Effector memory CD8-positive, alpha-beta T cell (primary cell): ENCODE measurements around the gene RGS16.
A peak's percentile ranks its signal among the peaks of the same experiment; 100 is the strongest.
"Not testable (repeated sequence)": the region's sequence is repeated elsewhere in the genome, so short reads cannot be mapped to it uniquely, and the experiment has no call there.

Source experiments
- ATAC-seq: fragments of 150-1000 bp; cut with Tn5 transposase; replicated peaks from 2 replicates; pipeline ENCODE4 v1.10.0; 2021; ENCODE audit warnings: mild to moderate bottlenecking, moderate library complexity
- DNase-seq, 3 experiments: peaks; one replicate each; pipeline ENCODE4 v3.0.0; 2021
- H3K27ac Mint-ChIP-seq, 2 donors: one replicate each; pipeline ENCODE4 v1.8.0; 2022; ENCODE audit warnings: mild to moderate bottlenecking in 2 of 2, mixed read lengths in 2 of 2, moderate library complexity in 2 of 2
- H3K27me3 Mint-ChIP-seq, 2 donors: one replicate each; pipeline ENCODE4 v1.8.0; 2022; ENCODE audit warnings: mixed read lengths in 2 of 2
- H3K36me3 Mint-ChIP-seq: one replicate; pipeline ENCODE4 v1.8.0; 2022; ENCODE audit warnings: mild to moderate bottlenecking, moderate library complexity, mixed read lengths; ENCODE audit not compliant: insufficient read depth
- H3K4me1 Mint-ChIP-seq, 2 donors: one replicate each; pipeline ENCODE4 v1.8.0; 2022; ENCODE audit warnings: low read depth in 2 of 2, mixed read lengths in 2 of 2
- H3K4me3 Mint-ChIP-seq, 2 donors: one replicate each; pipeline ENCODE4 v1.8.0; 2022; ENCODE audit warnings: mild to moderate bottlenecking in 2 of 2, mixed read lengths in 2 of 2, moderate library complexity in 2 of 2
- H3K9me3 Mint-ChIP-seq, 2 donors: one replicate each; pipeline ENCODE4 v1.8.0; 2022; ENCODE audit warnings: mixed read lengths in 2 of 2

The RGS16 gene

DNA sequence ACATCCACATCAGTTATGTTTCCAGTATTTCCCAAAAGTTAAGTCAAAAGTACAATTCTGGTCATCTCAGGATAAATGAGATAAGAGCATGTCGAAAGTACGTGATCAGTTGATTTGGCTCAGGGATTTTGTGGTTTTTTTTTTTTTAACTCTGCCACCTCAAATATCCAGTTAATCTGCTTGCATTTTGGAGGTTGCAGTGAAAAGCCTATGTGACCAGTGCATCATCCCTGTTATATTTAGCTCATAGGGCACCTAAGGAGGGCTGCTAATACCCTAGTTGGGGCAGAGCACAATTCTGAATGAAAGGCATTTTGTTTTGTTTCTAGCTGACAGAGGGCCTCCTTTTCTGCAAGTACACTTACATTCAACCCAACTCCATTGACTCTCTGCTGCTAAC, 31.7 kb upstream of the RGS16 start:
- H3K4me3 Mint-ChIP-seq: no peak overlapping the region
- DNase-seq: no peak
- ATAC-seq: no peak
- H3K36me3 Mint-ChIP-seq: peaks cover under 1% of the 10 kb centered on the region
- peaks cover 0 to 4% of the 10 kb centered on the region in 2 donors for H3K4me1 Mint-ChIP-seq
- peaks cover 26 to 70% of the 10 kb centered on the region in 2 donors for H3K27me3 Mint-ChIP-seq
- no peaks in the 10 kb centered on the region for H3K9me3 Mint-ChIP-seq
- H3K27ac Mint-ChIP-seq: no peak overlapping the region

DNA sequence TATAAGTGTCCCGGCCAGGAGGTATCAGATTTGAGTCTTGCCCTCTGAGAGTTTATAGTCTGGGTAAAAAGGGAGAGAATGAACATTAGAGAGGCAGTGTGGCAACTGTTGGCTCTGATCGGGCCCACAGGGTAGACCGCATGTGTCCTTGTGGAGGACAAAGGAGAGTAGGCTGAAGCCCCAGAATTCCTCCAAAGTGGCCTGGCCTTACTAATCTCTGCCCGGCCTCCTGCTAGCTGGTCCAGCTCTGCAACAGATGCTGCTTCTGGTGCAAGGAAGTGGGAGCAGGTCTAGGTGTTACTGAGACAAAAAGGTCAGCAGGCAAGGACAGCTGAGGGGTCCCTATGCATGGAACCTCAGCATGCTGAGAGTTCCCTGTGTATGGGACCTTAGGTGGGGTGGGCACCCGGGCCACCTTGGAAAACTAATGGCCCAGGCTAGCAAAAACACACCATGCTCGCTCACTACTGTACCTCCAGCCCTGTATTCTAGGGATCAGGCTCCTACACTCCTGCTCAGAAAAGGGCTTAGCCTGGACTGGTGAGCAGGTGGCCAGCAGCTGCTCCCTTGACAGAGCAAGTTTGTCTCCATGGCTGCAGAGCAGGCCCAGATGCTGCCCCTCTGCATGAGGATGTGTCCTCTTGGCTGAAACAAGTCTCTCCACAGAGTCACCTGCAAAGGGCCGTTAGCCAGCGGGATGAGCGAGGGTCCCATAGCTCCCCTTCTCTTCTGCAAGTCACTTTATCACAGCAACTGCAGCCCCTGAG, 30.3 kb upstream of the RGS16 start:
- ATAC-seq: no peak
- Mint-ChIP-seq H3K27ac (no peak overlapping the region), H3K36me3 (peaks cover 7% of the 10 kb centered on the region), H3K4me3 (no peak overlapping the region), H3K4me1 (peaks cover 10 to 14% of the 10 kb centered on the region in 2 donors), H3K9me3 (no peaks in the 10 kb centered on the region), H3K27me3 (peaks cover 26 to 74% of the 10 kb centered on the region in 2 donors)
- no peak for DNase-seq

- Mint-ChIP-seq H3K27ac (no peak overlapping the region), H3K9me3 (no peaks in the 10 kb centered on the region)
- ATAC-seq: no peak
These were observed 29.6 kb upstream of the RGS16 start for GRCh38 chr1:182633657-182634281.

GRCh38 chr1:182633031-182633430, 28.8 kb upstream of the RGS16 start:
- no peaks in the 10 kb centered on the region for H3K9me3 Mint-ChIP-seq
- H3K36me3 Mint-ChIP-seq: peaks cover 7% of the 10 kb centered on the region
- no peak overlapping the region for H3K27ac Mint-ChIP-seq
- peaks cover 16 to 17% of the 10 kb centered on the region in 2 donors for H3K4me1 Mint-ChIP-seq
- DNase-seq: no peak
- H3K4me3 Mint-ChIP-seq: no peak overlapping the region
- ATAC-seq: no peak
- H3K27me3 Mint-ChIP-seq: peaks cover 26 to 82% of the 10 kb centered on the region in 2 donors

More at GRCh38 chr1:182633657-182634281, 29.6 kb upstream of the RGS16 start:
- no peak for DNase-seq
- Mint-ChIP-seq H3K27me3 (peaks cover 26 to 81% of the 10 kb centered on the region in 2 donors), H3K4me3 (no peak overlapping the region), H3K4me1 (peaks cover 16 to 17% of the 10 kb centered on the region in 2 donors), H3K36me3 (peaks cover 7% of the 10 kb centered on the region)

- not testable (repeated sequence) for DNase-seq, H3K36me3 Mint-ChIP-seq, H3K9me3 Mint-ChIP-seq, H3K27ac Mint-ChIP-seq, ATAC-seq
- Mint-ChIP-seq H3K27me3 (peaks cover 20 to 78% of the 10 kb centered on the region in 2 donors), H3K4me3 (peak overlapping the region; percentile 32 to 56), H3K4me1 (peaks cover 16 to 17% of the 10 kb centered on the region in 2 donors)
These were observed 28.3 kb upstream of the RGS16 start for GRCh38 chr1:182632441-182632857.

DNA sequence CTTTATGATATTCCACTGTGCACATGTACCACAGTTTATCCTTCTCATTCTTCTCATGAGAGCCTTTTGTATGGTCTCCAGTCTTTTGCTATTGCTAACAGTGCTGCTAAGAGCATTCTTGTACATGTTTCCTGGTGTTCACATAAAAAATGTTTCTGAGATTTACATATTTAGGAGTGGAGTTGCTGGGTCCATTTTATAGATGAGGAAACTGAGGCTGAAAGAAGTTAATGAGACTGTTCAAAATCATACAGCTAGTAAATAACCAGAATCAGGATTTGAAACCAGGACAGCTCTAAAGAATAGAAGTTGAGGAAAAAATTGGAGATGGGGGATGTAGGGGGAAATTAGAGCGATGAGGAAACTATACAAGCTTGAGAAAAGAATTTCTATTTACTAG, 27.8 kb upstream of the RGS16 start:
- Mint-ChIP-seq H3K9me3 (no peaks in the 10 kb centered on the region), H3K27me3 (peaks cover 16 to 78% of the 10 kb centered on the region in 2 donors), H3K4me3 (no peak overlapping the region), H3K36me3 (peaks cover 7% of the 10 kb centered on the region), H3K27ac (no peak overlapping the region), H3K4me1 (peaks cover 16 to 17% of the 10 kb centered on the region in 2 donors)
- DNase-seq (no peak), ATAC-seq (no peak)

DNA sequence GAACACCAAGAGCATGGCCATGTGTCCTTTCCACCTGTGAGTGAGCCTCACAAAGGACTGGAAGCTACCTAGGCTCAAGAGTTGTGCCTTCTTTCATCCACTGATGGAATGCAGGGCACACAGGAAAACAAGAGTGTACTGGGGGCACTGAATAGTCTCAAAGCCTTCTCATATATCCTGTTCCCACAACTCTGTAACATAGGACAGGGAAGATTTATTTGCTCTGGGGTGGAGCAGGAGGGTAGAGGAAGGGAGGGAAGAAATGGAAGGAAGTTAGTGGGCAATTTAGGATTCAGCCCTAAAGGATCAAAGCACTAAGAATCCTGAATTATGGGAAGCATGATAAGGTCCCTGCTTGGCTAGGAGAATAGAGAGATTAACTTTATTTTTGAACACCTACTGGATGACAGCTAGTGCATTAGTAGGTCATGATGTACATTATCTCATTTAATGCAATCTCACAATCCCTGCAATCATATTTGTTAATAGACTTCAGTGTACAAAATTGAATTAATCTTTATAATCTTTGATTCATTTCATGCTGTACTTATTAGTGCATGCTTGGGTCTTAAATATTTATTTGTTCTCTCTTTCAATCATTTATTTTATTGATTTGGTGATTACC, 27.0 kb upstream of the RGS16 start:
- DNase-seq (no peak), ATAC-seq (no peak)
- Mint-ChIP-seq H3K4me3 (no peak overlapping the region), H3K27ac (no peak overlapping the region), H3K27me3 (peaks cover 16 to 78% of the 10 kb centered on the region in 2 donors), H3K4me1 (peaks cover 16 to 17% of the 10 kb centered on the region in 2 donors), H3K9me3 (no peaks in the 10 kb centered on the region), H3K36me3 (peaks cover 7% of the 10 kb centered on the region)

GRCh38 chr1:182630586-182630985, 26.4 kb upstream of the RGS16 start:
- Mint-ChIP-seq H3K4me1 (peaks cover 16 to 17% of the 10 kb centered on the region in 2 donors), H3K9me3 (no peaks in the 10 kb centered on the region), H3K4me3 (peak overlapping the region; percentile 2 to 34), H3K27me3 (peaks cover 12 to 72% of the 10 kb centered on the region in 2 donors), H3K27ac (peak overlapping the region in 1 of 2 donors; percentile 77), H3K36me3 (peaks cover 7% of the 10 kb centered on the region)
- ATAC-seq: no peak
- no peak for DNase-seq

- H3K4me3 Mint-ChIP-seq: peak overlapping the region; percentile 2 to 34
- DNase-seq (peak; percentile 53 to 59 (median 58)), ATAC-seq (peak; percentile 98)
- peaks cover 16 to 17% of the 10 kb centered on the region in 2 donors for H3K4me1 Mint-ChIP-seq
- H3K27me3 Mint-ChIP-seq: peaks cover 8 to 62% of the 10 kb centered on the region in 2 donors
- H3K27ac Mint-ChIP-seq: peak overlapping the region; percentile 39 to 77
- peaks cover 7% of the 10 kb centered on the region for H3K36me3 Mint-ChIP-seq
- H3K9me3 Mint-ChIP-seq: no peaks in the 10 kb centered on the region
These were observed 25.4 kb upstream of the RGS16 start for GRCh38 chr1:182629499-182630096.

- peaks cover 7% of the 10 kb centered on the region for H3K36me3 Mint-ChIP-seq
- no peak for ATAC-seq
- DNase-seq: no peak
- peak overlapping the region in 1 of 2 donors; percentile 34 for H3K4me3 Mint-ChIP-seq
- H3K4me1 Mint-ChIP-seq: peaks cover 16 to 17% of the 10 kb centered on the region in 2 donors
- no peaks in the 10 kb centered on the region for H3K9me3 Mint-ChIP-seq
- H3K27ac Mint-ChIP-seq: peak overlapping the region; percentile 39 to 77
- peaks cover 6 to 57% of the 10 kb centered on the region in 2 donors for H3K27me3 Mint-ChIP-seq
These were observed 24.9 kb upstream of the RGS16 start for GRCh38 chr1:182629080-182629479.

DNA sequence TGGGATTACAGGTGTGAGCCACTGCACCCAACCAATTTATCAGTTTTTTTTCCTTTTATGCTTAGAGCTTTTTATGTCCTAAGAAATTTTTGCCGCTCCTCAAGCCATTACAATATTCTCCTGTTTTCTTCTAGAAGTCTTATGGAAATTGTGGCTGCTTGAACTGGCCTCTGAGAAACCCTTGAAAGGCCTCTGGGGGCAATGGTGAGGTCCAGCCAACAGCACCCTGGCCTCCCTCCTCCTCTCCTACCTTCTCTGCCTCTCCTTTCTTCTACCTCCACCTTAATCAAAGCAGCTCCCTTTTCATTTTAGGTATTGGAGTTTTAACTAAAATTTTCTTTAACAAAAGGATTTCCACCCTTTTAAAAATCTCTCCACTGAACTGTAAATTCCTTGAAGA, 24.5 kb upstream of the RGS16 start:
- Mint-ChIP-seq H3K4me1 (peaks cover 16 to 17% of the 10 kb centered on the region in 2 donors), H3K27me3 (peaks cover 1 to 53% of the 10 kb centered on the region in 2 donors), H3K36me3 (peaks cover 7% of the 10 kb centered on the region), H3K27ac (peak overlapping the region in 1 of 2 donors; percentile 77), H3K4me3 (no peak overlapping the region), H3K9me3 (no peaks in the 10 kb centered on the region)
- DNase-seq (no peak), ATAC-seq (no peak)

DNA sequence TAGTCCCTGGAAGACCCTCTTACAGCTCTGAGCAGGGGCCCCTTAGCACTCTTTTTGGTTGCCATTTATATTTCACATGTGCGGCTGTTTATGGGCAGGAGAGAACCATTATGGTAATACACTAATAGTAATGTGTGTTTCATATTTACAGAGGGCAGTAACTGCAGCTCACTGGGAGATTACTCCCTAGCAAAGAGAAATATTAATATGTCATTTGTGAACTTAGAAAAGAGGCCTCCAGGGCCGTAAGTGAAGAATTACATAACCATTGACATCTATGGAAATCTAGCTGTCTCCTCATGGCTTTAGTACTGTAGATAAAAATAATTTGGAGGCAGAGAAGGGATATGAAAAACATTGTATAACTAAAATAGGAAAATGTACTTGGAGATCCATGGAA, 23.4 kb upstream of the RGS16 start:
- Mint-ChIP-seq H3K4me3 (no peak overlapping the region), H3K36me3 (peaks cover 7% of the 10 kb centered on the region), H3K4me1 (peaks cover 16 to 17% of the 10 kb centered on the region in 2 donors), H3K9me3 (no peaks in the 10 kb centered on the region), H3K27me3 (peaks cover 0 to 51% of the 10 kb centered on the region in 2 donors), H3K27ac (no peak overlapping the region)
- ATAC-seq (no peak), DNase-seq (no peak)

DNA sequence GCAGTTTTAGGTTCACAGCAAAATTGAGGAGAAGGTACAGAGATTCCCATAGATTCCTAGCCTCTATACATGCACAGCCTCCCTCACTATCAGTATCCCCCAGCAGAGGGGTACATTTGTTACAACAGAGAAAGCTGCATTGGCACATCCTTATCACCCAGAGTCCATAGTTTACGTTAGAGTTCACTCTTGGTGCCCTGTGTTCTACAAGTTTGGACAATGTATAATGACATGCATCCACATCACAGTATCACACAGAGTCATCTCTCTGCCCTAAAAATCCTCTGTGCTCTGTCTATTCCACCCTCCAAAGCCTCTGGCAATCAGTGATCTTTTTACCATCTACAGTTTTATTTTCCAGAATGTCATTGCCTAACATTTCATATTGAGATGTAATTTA, 22.3 kb upstream of the RGS16 start:
- Mint-ChIP-seq H3K4me1 (peaks cover 16% of the 10 kb centered on the region in 2 donors), H3K4me3 (no peak overlapping the region), H3K36me3 (peaks cover 7% of the 10 kb centered on the region), H3K27me3 (peaks cover 0 to 41% of the 10 kb centered on the region in 2 donors), H3K27ac (peak overlapping the region in 1 of 2 donors; percentile 20), H3K9me3 (no peaks in the 10 kb centered on the region)
- DNase-seq (no peak), ATAC-seq (no peak)
